ENCODE results near the gene SLPI.

- no peak for TF ChIP-seq EP300 (IDR thresholded peaks at IDR 0.05; ENCODE audit: borderline replicate concordance)
- TF ChIP-seq EGR1 (IDR thresholded peaks at IDR 0.05): no peak
- TF ChIP-seq MAX (IDR thresholded peaks at IDR 0.05): no peak
- TF ChIP-seq, protein P1, sequence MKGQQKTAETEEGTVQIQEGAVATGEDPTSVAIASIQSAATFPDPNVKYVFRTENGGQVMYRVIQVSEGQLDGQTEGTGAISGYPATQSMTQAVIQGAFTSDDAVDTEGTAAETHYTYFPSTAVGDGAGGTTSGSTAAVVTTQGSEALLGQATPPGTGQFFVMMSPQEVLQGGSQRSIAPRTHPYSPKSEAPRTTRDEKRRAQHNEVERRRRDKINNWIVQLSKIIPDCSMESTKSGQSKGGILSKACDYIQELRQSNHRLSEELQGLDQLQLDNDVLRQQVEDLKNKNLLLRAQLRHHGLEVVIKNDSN (IDR thresholded peaks at IDR 0.05): no peak
- no peak for TF ChIP-seq TAF1 (IDR thresholded peaks at IDR 0.05; ENCODE audit: low read depth)
- TF ChIP-seq YY1 (IDR thresholded peaks at IDR 0.05; ENCODE audit: low read depth): no peak
Measured at GRCh38 chr20:45246109-45246508, 8.3 kb downstream of the SLPI start.

Measured in Ishikawa (cell line).